GM03348 (cell line): ENCODE data around the gene PTPRK.
"Not testable (repeated sequence)": the region's sequence is repeated elsewhere in the genome, so short reads cannot be mapped to it uniquely, and the experiment has no call there.

Source experiments
- DNase-seq: peaks from one replicate; pipeline ENCODE4 v3.0.0; 2012; ENCODE audit warnings: low spot score

The PTPRK gene

DNA sequence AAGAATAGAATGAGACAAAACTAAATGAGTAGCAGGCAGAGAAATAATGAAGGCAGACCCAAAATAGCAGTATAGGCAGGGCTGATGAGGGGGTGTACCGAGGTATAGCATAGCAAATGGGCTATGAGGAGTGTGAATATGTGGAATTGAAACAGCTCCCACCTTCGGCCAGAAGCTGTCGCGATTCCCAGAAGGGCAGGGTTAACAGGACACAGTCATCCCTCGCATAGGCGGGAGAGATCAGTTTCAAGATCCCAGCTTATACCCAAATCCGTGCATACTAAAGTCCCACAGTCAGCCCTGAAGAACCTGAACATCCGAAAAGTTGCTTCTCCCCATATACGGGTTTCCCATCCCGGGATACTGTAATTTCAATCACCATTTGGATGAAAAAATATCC, 82.7 kb downstream of the PTPRK start:
- no peak for DNase-seq

DNA sequence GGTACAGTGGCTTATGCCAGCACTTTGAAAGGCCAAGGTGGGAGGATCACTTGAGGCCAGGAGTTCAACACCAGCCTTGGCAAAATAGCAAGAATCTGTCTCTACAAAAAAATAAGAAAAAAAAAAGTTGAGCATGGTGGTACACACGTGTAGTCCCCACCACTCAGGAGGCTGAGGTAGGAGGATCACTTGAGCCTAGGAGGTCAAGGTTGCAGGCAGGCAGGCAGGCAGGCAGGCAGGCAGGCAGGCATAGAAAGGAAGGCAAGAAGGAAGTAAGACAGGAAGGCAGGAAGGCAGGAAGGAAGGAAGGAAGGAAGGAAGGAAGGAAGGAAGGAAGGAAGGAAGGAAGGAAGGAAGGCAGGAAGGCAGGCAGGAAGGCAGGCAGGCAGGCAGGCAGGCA, 85.6 kb downstream of the PTPRK start:
- DNase-seq = not testable (repeated sequence)

DNA sequence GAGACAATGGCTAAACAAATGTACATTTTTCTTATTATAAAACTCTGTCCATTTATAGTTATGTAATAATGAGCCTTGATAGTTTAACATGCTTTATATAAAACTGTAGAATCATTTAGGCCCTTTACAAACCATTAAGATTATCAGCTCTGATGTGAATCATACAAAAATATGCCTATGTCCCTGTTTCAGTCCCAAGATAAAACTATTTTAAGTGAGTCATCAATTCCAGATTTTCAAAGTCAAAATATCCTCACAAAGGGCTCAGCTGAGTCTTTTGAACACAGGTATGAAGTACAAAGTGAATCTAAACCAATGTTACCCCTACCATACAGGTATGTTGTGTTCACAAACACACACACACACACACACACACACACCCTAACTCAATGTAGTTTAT, 88.0 kb downstream of the PTPRK start:
- DNase-seq = peak; percentile 45

DNA sequence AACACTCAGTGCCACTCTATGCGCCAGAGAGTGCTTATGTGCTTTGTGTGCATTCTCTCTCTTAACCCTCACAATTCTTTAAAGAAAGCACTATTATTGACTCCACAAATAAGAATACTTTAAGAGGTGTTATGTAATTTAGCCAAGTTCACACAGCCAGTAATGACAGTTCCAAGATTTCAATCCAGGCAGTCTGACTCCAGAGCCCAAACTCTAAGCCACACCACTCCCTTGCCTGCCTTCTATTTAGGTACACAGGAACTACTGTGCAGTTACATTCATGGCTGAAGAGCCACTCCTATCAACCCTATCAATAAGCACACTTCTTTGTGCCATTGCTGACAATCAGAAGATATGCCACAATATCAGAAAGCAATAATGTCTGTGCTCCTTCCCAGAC, 93.3 kb downstream of the PTPRK start:
- DNase-seq = no peak

DNA sequence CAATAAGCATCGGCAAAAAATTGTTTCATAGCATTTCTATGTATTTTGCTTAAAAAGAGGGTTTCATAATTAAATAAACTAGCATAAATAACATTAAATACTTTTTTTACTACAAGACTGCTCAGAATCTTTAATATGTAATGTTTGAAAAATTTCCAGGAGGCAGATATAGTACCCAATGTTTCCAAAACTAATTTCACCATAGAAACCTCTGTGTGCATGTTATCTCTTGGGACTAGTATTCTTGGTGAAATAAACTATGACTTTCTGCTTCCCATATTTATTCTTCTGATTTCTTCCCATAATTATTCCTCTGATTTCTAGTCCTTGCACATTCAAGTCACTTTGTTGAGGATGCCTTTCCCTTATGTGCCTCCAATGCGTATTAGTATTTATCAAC, 94.5 kb downstream of the PTPRK start:
- no peak for DNase-seq

DNA sequence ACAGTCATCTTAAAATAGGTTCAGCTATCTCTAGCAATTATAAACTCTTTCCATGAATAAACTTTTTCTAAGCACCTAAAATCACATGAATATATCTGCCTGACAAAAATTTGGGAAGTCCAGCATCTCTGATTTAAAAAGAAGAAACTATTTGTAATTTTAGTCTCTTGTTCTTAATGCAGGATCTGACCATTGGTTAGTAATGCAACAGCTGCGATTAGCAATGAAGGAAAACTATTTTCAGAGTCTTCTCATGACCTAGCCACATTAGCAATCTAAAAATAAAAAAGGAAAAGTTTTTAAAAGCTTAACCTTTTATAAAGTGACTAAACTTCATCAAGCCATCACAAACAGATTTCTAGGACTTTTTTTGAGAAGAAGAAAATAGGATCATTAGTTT, 97.5 kb downstream of the PTPRK start:
- DNase-seq = no peak

DNA sequence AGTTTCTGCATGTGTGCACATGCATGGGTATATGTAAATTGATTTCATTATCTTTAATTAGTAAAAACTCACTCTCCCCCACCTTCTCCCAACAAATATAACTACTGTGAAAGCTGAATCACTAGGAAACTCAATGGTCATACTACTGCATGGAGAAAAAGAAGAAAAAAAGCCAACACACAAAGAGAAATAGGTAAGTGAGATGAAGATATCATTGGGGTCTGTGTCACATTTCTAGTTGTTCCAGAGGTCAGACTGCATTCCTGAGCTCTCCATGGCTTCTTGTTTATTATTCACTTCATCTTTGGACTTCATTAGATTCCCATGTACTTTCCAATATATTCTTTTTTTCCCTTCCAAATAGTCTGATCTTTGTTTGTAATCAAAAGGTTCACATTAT, 98.2 kb downstream of the PTPRK start:
- DNase-seq = no peak

DNA sequence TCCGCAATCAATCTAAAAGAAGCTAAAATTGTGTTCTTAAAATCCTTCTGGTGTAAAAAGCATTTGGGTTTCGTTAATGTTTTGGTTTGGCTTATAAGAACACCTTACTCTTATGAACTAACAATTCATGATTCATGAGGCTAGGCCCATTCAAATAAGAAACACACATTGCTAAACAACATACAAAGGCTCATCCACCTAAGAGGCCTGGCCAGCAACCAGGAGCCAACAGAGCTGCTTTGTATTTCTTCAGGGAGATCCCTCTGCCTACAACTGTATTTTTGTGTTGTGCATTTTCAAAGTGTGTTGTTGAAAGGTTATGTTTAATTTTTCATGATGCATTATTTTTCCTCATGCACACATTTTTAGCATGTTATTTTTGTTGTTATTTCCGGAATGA, 98.6 kb downstream of the PTPRK start:
- no peak for DNase-seq

DNA sequence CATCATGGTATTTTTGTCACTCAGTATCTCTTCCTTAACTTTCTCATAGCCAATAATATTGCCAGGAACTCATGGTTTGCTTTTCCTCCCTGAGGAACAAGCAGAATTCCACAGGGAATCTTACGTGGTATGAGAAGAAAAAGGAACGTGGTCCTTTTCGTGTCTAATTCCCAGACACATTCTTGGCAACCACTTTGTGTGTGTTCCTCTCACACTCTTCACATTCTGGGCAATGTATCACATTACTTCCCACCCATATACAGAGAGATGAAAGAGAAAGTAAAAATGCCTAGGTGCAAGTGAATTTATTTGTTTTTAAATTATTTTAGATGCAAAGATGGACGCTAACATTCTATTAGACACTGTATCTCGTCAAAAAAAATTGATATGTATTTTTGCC, 102.7 kb downstream of the PTPRK start:
- no peak for DNase-seq

DNA sequence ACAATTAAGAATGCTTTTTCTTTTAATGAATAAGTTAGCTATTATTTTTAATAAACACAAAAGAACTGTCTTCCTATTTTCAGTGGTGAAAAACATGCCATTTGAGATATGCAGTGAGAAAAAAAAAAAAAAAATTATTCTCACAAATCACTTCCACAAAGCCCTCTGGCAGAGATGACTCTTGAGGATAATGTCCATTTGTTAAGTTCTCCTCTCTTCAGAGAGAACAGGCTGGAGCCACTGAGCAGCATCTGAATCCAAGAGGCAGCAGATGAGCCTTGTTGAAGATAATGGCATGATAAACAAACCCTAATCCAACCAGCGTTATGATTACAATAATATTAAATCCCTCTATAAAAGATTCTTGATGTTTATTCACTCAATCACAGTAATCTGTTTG, 105.0 kb downstream of the PTPRK start:
- DNase-seq = no peak

DNA sequence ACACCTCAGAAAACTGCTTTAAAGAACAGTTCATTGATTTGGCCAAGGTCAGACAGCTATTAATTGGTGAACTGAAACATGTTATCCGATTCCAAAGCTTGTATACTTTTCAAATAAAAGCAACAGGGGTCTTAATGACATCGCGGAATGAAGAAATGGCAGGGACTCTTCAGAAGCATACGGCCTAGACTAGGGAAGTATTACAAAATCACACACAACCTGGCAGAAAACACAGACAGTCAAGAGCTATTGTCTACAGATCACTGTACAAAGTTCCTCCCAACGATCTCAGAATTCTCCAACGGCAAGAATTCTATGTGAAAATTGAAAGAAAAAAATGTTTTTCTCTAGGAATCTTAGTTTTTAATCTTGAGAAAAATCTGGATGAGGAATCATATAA, 105.5 kb downstream of the PTPRK start:
- DNase-seq = no peak

DNA sequence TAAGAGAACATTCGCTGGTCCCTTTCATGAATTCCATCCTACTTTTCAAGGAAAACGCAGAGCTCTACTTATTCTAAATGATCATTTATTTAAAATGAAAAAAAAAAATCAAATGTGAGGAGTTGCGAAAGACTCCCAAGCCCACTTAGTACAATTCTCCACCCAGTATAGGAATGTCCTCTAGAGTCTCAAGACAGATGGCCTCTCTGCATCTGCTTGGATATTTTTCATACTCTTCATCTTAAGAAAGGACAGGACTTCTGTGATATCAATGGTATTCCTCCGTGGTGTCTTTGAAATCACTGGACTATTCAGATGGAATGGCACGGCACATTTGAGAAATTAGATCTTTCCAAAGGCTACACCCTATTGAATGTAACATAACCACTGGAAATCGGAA, 107.1 kb downstream of the PTPRK start:
- no peak for DNase-seq

DNA sequence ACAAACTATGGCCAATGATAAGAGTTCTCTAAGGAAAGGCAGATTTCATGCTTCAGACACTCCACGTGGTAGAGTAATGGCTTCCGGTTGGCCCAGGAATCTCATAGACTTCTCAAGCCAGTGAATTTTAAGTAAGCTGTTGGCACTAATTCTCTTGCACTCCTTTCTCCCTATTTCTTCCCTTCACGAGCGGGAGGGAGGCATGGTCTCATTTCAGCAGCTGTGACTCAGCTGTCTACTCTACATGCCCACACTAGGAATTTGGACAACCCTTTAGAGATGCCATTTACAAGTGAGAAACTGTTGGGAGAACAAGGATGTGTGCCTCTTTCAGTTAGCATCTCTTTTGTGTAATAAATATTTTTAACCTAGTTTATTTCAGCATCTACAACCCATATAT, 107.7 kb downstream of the PTPRK start:
- DNase-seq = no peak

DNA sequence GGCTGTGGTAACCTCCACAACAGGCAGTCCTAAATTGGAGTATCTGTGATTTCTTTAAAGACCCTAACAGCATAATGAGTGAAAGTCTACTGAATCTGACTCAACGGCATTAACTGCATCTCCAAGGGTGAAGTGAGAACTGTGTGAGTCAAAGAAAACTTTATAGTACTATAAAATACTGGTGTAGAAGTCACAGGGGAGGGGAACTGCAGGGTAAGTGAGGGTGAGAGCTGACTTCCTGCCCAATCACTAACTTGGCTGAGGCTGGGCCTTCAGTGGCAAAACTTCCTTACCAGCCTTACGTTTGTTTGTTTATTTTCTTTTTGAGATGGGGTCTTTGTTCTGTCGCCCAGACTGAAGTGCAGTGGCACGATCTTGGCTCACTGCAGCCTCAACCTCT, 109.8 kb downstream of the PTPRK start:
- no peak for DNase-seq

DNA sequence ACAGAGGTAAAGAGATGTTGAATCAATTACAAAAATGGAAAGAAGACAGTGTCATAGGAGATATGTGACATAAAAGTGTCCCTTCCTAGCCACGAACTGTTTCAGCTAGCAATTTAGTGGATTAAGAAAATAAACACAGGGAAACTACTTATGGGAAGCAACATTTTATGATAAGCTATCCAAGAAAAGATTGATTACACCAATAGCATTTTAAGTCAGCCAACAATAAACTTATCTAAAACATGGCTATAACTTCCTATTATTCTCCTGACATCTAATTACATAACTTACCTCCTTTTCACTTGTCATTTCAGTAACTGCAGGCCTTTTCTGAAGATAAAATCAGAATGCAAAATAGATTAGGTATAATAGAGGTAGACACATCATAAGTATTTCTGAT, 111.4 kb downstream of the PTPRK start:
- no peak for DNase-seq

DNA sequence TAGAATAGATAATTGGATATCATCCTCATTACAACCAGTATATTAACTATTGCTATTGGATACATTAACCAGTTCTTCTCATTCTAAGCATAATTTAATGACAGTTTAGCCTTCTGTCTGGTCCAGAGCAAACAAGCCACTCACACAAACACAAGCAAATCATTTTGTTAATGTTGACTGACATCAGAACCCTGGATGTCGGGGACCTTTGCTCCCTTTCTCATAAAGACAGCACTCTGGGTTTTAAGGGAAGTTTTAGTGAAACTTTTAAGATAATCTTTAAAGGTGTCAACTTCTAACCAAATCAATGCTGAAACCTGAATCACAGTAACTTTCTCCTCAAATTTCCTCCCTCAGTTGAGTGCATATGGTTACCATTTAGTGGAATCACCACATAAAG, 113.9 kb downstream of the PTPRK start:
- DNase-seq = no peak

DNA sequence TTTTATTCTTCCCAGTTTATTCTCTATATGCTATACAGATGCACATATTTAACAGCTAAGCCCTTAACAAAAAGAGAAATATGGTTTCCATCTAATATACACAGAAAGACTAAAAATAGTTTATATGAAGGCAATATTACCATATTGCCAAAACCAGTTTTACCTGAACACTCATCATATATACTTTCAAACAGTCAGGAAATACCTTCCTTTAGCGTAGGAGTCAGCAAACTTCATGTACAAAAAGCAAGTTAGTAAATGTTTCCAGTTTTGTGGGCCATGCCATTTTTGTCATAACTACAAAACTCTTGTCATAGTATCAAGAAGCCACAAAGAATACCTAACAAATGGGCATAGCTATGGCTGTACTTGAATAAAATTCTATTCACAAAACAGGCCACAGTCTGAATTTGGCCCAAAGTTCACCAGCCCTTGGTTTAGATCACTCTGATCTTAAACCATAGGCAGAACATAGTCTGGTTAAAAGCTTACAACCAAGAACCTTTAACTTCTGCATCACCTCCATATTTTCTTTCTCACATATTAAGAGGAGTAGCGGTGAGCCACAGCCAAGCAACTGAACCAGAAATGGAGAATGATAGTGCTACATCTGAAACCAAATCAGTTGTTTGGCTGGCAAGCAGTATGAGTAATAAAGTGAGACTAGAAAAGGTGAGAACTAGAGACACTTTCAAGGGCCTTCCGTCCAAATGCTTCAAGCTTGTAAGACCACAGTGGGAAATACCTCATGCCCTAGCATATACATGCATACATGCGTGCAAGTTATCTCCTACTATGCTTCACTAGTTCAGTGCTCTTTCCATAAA, 116.6 kb downstream of the PTPRK start:
- no peak for DNase-seq

DNA sequence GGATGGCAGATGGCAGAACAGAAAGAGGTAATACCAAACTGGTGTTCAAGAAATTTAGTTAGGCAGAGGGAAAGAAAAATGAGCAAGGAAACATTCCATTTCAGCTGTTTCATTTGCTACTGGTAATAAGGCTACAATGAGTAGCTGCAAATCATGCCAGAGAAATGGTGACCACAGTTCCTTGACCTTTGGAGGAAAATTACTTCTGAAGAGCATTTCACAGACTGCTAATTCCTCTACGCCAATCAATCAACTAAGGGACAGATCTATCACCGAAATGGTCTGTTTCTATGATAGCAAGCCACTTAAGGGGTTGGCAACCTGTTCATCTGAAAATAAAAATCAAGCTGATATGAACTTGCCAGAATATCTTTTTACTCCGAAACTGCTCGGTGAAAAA, 119.5 kb downstream of the PTPRK start:
- DNase-seq = no peak

DNA sequence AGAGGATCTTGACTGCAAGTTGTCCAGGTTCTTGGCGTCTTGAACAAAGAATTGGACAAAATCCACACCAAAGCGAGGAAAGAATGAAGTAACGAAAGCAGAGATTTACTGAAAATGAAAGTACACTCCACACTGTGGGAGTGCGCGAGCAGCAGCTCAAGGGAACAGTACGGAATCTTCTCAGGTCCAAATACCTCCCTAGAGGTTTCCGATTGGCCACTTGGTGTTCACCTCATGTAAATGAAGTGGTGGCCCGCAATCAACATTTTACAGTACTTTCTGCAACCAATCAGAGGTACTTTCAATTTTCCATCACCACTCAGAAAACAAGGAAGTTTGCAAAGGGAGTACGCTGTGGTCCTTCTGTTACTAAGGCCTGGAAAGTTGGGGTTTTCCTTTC, 122.4 kb downstream of the PTPRK start:
- no peak for DNase-seq

DNA sequence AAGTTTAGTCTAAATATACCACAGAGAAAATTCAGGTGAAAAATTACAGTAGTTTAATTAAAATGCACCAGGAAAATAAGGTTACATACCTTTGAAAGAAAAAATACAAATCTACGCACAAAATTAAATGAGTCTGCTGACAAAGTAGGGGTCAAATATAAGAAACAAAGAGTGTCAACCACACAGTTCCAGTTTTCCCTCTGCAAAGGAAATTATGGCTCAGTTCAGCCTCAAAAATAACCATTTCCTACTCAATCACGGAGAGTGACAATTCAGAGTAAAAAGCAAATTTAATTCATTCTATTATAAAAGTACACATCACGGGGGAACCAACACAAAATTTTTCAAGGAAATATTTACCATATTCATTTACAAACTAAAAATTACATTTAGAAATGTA, 124.8 kb downstream of the PTPRK start:
- no peak for DNase-seq

DNA sequence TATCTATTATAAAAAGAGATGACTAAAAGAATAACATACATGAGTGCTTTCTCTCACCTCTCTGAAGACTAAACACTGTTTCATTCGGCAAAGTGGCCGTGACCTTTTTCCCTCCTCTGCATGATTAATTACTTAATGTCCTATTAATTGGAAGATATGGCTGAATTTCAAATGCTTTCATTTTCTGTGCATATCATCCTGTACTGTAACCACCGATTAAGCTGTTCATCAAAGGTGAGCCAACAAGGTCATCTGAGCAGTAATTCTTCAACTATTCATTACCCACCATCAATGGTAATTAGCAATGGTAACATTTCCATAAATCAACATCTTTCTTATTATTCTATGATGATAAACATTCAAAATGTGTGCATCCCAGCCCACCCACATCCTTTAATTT, 125.2 kb downstream of the PTPRK start:
- DNase-seq = no peak

DNA sequence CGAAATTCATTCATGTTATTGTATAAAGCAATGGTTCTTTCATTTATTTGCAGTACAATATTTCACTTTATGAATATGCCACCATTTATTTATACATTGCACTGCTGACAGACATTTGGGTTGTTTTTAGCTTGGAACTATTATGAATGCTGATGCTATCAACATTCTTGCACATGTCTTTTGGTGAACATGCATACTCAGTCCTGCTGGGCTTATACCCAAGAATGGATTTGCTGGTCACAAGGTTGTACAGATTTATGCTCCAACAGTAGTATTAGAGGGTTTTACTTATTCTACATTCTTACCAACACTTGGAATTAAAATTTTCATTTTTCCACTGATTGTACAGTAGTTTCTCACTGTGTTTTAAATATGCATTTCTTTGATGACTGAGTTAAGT, 126.2 kb downstream of the PTPRK start:
- DNase-seq = no peak

DNA sequence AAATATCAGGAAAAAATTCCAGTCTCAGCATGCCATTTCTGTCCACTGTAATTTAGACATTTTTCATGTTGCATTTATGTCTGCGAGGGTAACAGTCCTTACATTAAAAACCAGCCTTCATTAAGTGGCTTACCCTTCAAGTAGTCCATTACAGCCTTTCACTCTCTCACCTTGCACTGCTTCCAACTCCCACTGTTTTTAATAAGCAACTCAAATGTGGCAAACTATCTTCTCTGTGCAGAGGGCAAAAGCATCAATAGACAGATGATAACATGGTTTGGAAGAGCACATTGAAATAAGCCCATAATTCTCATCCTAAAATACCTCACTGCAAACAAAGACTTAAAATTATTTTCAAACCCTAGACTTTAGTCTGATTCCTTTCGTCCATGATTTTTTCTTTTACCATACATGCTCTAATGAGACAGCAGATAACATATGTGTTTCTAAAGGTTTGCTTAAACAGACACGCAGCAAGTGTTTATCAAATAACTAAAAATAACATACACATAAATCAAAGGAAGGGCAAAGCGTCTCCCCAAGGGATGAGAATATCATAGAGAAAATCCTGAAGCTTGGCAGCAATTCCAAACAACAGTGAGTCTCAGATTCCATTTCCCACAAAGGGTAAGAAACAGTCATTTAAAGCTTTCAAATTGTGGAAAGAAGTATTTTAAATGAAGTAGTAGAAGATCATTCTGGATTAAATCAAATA, 130.4 kb downstream of the PTPRK start:
- no peak for DNase-seq

DNA sequence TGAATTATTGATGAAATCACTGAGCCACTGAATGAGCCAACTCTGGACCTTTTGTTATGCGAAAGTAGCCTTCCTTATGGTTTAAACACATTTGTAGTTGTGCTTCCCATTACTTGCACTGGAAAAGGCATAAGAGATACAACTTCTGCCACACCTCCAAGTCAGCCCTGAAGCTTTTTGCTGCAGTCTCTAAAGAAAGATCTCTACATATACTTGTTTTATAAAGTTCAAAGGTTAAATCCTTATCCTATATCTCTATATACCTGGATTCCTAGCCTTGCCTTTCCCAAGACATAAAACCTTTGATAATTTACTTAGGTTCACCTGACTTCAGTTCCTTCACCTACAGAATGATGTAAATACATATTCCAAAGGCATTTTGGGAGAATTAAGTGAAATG, 132.0 kb downstream of the PTPRK start:
- DNase-seq = no peak
